GM18499 (cell line): ENCODE data around the gene ETV6.

Experiments
- ATAC-seq: cut with Tn5 transposase; IDR thresholded peaks from one replicate; pipeline ENCODE4 v1.9.1; 2021; ENCODE audit warnings: moderate number of reproducible peaks; ENCODE audit not compliant: insufficient read depth, unreplicated experiment

The ETV6 gene

DNA sequence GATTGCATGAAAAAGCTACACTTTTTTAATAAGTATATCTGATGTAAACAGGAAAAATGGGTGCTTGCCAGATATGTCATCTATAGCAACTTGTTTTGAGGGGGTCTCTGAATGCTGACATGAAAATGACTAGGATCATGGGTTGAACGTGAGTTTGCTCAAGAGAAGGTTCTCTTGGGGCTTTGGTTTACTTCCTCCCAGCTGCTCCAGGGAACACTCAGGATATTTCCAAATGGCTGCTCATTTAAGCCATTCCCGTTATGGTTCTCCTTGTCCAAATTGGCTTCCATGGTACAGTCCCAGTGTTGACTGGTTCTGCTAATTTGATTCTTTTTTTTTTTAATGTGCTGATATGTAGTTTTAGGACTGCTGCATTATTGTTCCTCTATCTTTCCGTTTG is 118.3 kb downstream of the ETV6 start:
- ATAC-seq: no peak

DNA sequence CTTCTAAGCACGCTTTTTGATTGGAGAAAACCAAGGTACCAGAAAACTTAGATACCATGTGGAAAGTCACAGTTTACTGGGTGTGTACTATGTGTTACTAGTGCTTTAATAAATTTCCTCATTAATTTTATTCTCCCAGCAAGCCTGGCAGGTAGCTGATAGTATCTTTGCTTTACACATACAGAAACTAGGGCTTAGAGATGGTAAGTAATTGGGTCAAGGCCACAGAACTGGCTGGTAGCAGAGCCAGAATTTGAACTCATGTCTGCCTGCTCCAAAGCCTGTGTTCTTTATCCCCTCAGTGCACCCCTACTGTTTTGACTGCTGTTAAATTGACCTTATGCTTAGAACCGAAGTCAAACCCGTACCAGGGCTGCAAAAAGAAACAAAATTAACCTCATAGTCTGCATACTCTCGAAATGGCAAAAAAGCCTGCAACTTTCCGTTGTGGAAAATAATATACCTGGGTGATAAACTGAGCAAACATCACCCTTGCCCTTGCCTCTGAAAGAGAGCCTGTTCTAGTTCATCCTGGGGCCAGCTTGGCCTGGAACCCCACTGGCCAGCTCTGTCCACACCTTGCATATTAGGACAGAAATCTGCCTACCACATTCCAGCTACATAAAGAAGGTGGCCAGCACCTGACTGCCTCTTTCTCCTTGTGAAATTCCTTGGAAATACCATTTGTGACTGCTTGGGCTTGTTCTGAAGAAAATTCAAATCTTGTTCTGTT is 118.9 kb downstream of the ETV6 start:
- no peak for ATAC-seq

DNA sequence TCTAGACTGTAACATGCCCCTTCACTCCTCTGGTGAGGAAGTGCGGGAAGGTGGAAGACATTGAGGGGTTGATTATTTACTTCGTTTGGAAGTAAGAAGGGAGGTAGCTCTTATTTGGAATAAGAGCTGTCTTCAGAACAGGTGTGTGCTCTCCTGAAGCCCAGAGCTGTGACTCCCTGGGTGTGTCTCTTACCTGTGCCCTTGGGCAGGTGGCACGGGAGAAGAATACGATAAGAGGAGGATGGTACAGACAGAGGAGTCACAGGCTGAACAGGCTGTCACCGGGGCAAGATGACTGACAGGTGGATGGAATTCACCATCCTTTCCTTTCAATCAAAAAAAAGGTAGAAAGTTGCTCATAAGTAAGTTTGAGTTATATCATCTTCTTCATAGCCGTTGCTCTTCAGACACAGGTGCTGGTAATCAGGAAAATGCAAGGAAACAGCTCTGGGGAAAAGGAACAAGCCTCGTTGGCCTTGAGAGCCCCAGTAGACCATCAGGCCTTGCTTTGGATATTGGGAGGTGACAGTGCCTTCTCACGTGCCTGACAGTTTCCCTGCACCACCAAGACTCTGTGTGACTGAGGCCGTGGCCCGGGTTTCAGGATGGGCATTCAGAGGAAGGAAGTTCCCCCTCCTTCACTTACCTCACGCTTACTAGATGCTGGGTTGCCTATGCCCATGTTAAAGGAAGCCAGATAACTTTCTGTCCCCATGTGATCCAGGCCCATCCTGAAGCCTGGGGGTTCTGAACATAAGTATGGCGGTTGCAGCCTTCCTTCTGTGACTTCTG is 120.4 kb downstream of the ETV6 start:
- no peak for ATAC-seq

DNA sequence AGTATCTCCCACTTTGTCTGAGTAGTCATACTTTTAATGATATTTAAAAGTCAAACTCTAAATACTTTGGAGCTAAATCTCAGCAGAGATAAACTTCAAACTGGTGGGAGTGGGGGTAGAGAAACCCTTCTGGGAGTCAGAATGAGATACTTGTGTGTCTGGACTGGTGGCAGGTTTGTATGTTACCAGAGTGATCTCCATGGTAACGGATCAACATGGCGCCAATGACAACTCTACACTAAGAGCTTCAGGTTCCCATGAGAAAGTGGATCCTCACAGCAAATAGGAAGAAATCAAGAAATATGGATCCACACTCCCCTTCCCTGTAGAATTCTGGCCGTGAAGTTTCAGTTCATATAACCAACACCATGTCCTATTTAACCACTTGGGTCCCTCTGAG is 121.9 kb downstream of the ETV6 start:
- ATAC-seq: no peak

DNA sequence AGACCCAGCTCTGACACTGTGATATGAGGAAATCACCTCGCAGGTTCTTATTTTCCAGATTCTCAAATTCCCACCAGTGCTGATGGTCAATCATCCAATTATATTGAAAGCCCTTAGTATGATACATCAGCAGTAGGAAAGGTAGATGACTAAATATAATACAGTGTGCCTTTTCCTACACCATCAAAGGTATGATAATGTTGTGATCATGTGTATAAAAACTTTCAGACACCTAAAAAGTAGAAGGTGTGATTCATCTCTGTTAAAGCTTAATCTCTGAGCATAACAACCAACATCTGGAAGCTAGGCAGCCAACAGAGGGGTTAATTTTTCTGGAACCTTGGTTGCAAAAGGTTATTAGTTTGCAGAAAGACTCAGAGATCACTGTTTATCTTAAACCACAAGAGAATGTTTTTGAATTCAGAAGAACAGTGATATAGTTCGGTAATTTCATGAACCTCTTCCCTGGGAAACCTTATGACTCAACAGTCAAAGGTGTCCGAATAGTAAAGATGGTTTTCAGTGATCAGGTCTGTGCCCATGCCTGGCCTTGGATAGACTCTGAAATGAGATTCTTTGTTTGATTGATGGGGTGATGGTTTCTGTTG is 122.5 kb downstream of the ETV6 start:
- no peak for ATAC-seq

DNA sequence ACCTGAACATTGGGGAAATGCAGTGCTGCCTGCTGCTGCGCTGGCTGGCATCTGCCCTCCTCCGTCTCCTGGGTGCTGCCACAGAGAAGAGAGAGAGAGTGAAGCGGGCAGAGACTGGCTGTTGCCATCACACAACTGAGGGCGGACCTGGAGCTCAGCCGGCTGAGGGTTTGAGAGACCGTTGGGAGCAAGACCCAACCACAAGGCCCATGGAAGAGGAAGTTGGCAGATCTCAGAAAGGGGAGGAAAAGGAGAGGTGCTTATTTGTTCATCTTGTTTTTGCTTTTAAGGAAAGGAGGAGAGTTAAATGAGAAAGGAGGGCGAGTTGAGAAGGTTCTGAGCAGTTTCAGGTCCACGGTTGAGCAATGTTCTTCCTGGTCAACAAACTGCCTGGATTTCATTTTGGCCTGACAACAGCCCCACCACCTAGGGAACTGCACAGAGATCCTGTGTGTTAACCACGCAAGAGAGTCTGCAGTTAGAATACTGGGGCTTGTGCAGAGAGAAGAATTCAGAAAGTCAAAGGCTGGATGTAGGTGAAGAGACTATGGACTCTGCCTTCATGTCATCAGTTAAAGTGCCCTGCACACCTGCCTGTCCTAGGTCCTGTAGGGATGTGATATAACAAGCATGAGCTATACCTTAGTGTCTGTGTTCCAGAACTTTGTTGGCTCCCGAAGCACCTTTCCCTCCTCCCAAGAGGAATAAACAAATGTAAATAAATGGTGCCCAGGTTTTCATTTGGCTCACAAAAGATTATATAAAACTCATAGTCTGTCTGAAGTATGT is 124.6 kb downstream of the ETV6 start:
- no peak for ATAC-seq

DNA sequence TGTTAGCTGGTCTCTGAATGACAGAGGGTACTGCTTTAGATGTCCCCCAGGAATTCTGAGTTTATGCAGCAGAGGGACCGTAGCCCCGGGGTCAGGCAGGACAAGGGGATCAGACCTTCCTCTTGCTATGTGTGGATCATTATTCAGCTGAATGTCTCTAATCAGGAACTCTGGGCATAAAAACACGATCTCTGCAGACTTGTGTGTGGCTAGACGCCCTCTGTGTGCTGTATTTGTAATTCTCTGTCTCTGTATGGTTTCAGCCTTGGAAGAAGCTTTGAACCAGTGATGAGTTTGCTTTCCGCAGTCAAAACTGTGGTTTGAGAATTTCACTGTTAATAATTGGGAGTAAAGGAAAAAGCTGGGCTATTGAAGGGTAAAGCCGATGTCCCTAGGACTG is 125.3 kb downstream of the ETV6 start:
- ATAC-seq: no peak

DNA sequence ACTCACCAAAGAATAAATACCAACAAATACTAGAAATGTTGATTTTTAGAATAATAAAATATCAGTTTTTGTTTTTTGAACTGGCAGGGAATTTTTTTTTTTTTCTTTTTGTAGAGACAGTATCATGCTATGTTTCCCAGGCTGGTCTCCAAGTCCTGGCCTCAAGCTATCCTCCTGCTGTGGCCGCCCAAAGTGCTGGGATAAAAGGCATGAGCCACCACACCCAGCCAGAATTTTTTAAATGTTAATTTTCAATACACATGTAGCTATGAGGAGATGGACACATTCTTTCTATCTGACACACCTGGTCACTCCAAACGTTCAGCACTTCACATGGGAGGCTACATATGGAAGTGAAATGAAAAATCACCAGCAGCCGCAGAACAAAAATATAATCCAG is 126.8 kb downstream of the ETV6 start:
- no peak for ATAC-seq

DNA sequence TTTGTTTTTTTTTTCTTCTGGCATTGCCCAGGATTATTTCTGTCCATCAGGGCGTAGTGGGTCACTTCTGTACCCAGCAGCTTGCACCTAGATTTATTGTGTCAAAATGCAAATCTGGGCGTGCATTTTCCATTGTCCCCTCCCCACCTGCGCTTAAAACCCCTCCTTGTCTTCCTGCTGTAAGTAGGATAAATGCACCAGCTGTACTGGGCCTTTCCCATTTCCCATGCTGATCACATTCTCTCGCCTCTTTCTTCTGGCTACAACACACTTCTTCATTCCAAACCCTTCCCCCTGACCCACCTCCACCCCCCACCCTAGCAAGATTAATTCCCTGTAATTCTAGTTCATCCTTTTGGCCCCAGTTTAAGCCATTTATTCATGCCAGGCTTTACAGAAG is 128.0 kb downstream of the ETV6 start:
- ATAC-seq: no peak

DNA sequence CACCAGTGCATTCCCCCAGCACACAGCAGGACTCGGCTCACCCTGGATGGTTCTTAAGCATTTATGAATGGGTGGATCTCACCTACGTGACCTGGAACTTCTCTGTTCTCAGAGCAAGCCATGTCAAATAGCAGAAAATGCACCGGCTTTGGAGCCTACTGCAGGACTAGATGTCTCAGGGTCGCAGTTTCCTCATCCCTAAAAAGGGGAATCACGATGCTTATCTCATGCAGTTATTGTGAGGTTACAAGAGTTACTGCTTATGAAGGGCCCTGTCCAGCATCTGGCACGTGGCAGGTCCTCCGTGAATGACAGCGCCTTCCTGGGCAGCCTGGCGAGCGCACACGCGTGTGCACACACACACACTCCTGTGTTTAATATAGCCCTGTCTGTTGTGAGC is 128.5 kb downstream of the ETV6 start:
- no peak for ATAC-seq

DNA sequence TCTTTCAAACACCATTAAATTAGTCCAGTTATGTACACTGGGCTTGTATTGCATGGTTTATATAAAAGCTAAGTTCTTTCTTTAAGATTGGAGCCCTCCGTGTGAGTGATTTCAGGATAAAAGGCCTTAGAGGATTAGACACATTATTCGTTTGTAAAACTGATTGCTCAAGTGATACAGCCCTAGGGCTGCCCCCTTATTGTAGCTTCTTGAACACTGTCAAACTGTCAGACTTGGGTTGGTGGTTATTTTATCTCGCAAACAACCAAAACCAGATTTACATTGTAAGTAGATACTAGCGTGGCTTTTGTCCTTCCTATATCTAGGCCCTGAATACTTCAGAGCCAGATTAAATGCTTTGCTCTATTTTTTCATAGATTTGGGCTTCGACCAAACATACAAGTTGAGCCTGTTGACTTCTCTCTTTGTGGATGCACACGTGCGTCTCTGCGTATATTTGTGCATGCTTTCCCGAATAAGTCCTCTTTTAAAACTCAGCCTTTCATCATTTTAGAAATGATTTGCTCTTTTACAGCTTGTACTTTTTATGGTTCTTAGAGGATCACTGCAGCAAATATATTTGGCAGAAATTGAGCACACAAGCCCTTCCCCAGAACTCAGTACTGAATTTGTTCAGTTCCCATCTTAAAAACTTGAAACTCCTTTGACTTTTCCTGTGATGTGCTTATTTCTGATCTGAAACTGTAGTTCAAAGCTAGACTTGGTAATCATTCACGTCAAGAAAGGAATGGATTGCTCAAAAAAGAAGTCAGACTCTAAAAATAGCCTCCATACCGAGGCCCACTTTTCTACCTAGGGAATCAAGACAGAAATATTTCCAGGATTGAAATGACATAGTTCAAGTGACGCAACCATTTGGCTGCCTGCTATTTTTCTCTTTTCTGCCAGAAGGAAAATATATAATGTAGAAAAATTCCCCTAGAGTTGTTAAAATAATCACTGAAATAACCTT is 129.5 kb downstream of the ETV6 start:
- no peak for ATAC-seq

DNA sequence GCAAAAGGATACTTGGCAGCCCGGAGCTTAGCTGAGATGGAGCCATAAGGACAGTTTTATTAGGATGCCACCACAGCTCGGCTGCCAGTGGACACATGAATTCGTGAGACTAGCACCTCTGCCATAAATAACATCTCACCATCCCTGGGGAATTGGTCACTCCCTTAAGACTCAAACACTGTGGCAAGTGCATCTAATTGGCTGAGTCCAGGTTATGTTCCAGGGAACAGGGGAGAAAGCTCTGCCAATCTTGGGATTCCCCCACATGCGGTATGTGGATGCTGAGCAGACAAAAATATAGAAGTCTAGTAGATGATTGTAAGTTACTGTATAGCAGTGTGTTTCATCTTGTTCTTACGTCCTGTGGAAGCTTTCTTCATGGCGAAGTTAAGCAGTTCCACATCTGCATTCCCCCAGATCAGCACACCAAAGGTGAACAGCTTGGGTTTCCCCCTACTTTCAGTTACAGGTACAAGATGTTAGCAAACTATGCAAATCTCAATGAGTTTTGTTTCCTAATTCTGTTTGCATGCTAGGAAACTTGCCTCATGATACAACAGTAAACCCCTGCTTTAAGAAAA is 131.1 kb downstream of the ETV6 start:
- ATAC-seq: peak; percentile 76

DNA sequence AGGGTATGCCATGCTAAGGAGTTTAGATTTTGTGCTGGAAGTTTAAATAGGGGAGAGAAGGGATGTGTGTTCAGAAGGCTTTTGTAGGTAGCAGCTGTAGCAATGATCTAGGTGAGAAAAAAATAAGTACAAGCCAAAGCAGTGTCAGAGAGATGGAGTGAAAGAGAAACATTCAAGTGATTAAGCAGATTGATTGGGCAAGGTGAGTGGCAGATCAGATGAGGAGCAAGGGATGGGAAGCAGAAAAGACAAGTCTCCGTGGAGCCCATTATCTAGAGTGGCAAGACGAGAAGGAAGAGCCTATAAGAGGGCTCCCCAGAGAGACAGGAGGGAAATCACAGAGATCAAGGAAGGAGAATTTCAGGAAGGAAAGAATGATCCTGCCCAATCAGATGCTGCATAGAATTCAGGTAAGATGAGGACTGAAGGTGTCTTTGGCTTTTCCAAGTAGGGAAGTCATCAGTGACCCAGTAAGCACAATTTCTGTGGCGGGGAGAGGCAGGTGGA is 133.5 kb downstream of the ETV6 start:
- no peak for ATAC-seq

DNA sequence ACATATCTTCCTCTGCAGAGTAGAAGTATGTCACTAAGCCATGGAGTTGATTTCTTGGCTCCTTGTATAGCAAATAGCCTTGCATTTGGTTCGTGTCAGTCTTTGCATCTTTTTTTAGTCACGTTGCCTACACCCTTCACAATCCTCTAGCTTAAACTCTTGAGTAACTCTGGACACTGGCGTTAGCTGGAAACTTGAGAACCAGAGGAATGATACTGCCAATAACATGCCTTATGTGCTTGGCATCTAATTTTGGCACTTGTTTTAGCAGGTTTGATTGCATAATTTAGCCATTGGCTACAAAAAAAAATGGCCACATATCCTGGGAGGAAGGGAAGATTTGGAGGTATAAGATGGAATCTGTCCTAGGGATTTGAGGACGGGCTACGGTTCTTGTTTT is 136.2 kb downstream of the ETV6 start:
- no peak for ATAC-seq

DNA sequence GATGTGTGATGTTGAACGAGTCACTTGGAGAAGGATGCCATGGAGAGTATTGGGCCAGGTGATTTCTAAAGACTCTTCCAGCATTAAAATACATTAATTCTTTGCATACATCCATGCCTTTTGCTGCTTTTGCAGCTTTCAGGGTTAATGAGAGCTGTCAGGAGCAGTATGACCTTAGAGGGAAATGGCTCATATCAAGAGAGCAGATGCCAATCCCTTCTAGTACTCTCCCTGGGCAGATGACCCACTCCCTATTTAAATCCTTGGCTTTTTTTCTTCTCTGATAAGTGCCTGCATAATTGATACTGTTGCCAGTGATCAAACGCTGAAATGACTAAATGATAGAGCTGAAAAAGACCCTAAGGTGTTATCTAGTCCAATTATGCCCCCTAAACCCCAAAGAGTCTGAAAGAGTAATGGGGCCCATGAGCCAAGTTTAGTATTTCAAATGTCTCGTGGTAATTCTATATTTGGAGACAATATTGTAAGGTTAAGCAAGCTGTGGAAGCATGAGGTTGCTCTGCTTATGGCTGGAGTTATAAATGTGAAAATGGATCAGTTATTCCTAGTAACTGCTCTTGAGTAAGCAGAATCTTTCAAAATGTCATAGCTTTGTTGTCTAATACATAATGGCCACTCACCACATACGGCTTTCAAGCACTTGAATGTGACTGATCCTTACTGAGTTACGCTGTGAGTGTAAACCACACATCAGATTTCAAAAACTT is 137.3 kb downstream of the ETV6 start:
- ATAC-seq: no peak

DNA sequence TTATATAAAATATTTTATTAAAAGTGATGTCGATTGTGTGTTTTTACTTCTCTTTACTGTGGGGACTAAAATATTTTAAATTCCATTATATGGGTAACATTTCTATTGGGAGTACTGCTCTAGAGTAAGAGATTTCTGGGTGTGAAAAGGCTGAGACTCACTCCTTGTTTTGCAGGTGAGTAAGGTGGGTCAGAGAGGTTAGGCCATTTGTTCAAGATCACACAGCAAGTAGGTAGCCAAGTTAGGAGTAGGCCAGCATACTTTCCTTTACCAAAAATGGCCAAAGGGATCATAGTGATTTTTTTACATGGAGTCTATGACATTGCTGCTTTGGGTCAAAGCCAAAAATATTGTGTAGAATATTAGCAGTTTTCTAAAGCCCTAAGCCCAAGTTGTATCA is 138.0 kb downstream of the ETV6 start:
- ATAC-seq: no peak

DNA sequence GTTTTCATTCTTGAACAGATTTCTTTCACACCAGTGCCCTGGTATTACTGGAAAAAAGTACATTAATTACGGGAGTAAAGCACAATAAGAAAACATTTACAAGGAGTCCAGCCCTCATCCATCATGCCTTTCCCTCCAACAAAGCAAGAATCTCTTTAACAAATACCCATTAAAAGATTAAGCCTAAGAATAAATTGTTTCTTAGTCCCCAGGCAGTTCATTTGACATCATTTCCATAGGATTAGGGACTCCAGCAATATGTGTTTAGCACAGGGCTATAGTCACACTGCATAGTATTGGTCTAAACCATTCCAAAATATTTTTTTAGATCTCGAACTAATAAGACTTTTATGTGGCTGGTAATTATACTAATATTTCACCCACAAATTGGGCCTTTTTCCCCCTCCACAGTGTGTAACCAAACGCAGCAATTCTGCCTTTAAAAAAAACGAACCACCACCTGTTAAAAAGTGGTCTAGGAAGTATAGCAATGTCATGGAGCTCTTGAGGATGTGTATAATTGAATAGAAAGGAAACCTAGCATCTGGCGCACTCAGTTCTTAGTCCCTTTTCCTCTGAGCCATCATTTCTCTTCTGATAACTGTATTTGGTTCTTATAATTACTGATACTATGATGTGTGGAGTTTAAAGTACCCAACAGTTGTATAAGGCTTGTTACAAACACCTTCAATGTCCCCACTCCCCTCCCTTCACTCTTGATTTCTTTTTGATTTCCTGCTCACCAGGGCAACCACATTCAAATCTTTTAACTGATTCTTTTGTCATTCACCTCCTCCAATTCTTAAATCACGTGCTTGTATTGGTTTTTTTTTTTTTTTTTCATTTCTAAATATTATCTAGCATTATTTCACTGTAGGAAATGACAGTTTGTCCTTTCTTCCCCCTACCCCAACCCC is 138.7 kb downstream of the ETV6 start:
- no peak for ATAC-seq
